Liver (tissue), 9 donors: ENCODE results near the gene TRPV4. TPM values are rescaled to one million over a fixed set of nuclear protein-coding genes. Genes with fewer than 3 reads are reported as not detected.

Experiments used
- DNase-seq: peaks from one replicate; pipeline ENCODE4 v3.0.0-alpha.2; 2017; ENCODE audit warnings: low spot score
- H3K27ac ChIP-seq, 2 donors: one replicate each; pipeline ENCODE4 v1.7.0; 2013; ENCODE audit warnings: inconsistent platforms in 2 of 2, low read length in 2 of 2, control low read depth in 1 of 2, low read depth in 1 of 2, mild to moderate bottlenecking in 1 of 2
- H3K27me3 ChIP-seq, 4 donors: one replicate each; pipeline versions ENCODE4 v1.6.1 to v1.7.0; 2013; ENCODE audit warnings: low read length in 3 of 4, inconsistent platforms in 1 of 4, mild to moderate bottlenecking in 1 of 4, moderate library complexity in 1 of 4; ENCODE audit not compliant: control insufficient read depth in 4 of 4, insufficient read depth in 4 of 4
- H3K36me3 ChIP-seq, 4 donors: one replicate each; pipeline versions ENCODE4 v1.6.1 to v1.7.0; 2013; ENCODE audit warnings: low read length in 3 of 4, mild to moderate bottlenecking in 3 of 4, low read depth in 1 of 4, moderate library complexity in 1 of 4; ENCODE audit not compliant: control insufficient read depth in 4 of 4, insufficient read depth in 3 of 4
- H3K4me1 ChIP-seq, 4 donors: one replicate each; pipeline versions ENCODE4 v1.6.1 to v1.7.0; 2013; ENCODE audit warnings: low read length in 3 of 4, mild to moderate bottlenecking in 3 of 4, moderate library complexity in 1 of 4; ENCODE audit not compliant: control insufficient read depth in 4 of 4, insufficient read depth in 4 of 4
- H3K4me3 ChIP-seq, 3 donors: one replicate each; pipeline versions ENCODE4 v1.6.1 to v1.7.0; 2013; ENCODE audit warnings: low read length in 3 of 3, control low read depth in 1 of 3, low read depth in 1 of 3, mild to moderate bottlenecking in 1 of 3
- H3K9ac ChIP-seq, 2 donors: one replicate each; pipeline ENCODE4 v1.7.0; 2013; ENCODE audit warnings: low read length in 2 of 2, mild to moderate bottlenecking in 2 of 2, moderate library complexity in 2 of 2, control low read depth in 1 of 2, low read depth in 1 of 2
- H3K9me3 ChIP-seq, 4 donors: one replicate each; pipeline versions ENCODE4 v1.6.1 to v1.7.0; 2013; ENCODE audit warnings: low read length in 3 of 4; ENCODE audit not compliant: control insufficient read depth in 4 of 4
- ATF3 ChIP-seq: IDR thresholded peaks from 2 replicates; pipeline ENCODE4 v1.6.1; 2016; ENCODE audit warnings: antibody characterized with exemption
- CTCF ChIP-seq: fragments of 150-350 bp; IDR thresholded peaks from 2 replicates; pipeline ENCODE4 v1.5.1; 2017; ENCODE audit warnings: improper control_type of control experiment, low read depth, low read length; ENCODE audit not compliant: missing input control
- EGR1 ChIP-seq, 2 donors: IDR thresholded peaks; 2 replicates each; pipeline ENCODE4 v1.6.1; 2016 to 2018; ENCODE audit warnings: antibody characterized with exemption in 2 of 2, low read depth in 2 of 2
- FOXA1 ChIP-seq: IDR thresholded peaks from 2 replicates; pipeline ENCODE4 v1.6.1; 2016; ENCODE audit warnings: antibody characterized with exemption
- FOXA2 ChIP-seq: IDR thresholded peaks from 2 replicates; pipeline ENCODE4 v1.6.1; 2016; ENCODE audit warnings: antibody characterized with exemption
- GABPA ChIP-seq, 2 donors: IDR thresholded peaks in 1 of 2; conservative IDR thresholded peaks in 1 of 2; 2 replicates each; pipeline ENCODE4 v1.6.1; 2016; ENCODE audit warnings: antibody characterized with exemption in 2 of 2, mild to moderate bottlenecking in 1 of 2, moderate library complexity in 1 of 2
- JUND ChIP-seq, 2 donors: IDR thresholded peaks; 2 replicates each; pipeline ENCODE4 v1.6.1; 2016; ENCODE audit warnings: antibody characterized with exemption in 2 of 2
- NR2F2 ChIP-seq: IDR thresholded peaks from 2 replicates; pipeline ENCODE4 v1.6.1; 2016; ENCODE audit warnings: antibody characterized with exemption
- RAD21 ChIP-seq, 2 donors: IDR thresholded peaks; 2 replicates each; pipeline ENCODE4 v1.6.1; 2016; ENCODE audit warnings: antibody characterized with exemption in 2 of 2, mild to moderate bottlenecking in 2 of 2
- RXRA ChIP-seq, 2 donors: IDR thresholded peaks; 2 replicates each; pipeline ENCODE4 v1.6.1; 2017 to 2018; ENCODE audit warnings: antibody characterized with exemption in 2 of 2, mild to moderate bottlenecking in 1 of 2
- SP1 ChIP-seq: IDR thresholded peaks from 2 replicates; pipeline ENCODE4 v1.6.1; 2018; ENCODE audit warnings: antibody characterized with exemption, mild to moderate bottlenecking
- TAF1 ChIP-seq: conservative IDR thresholded peaks from 2 replicates; pipeline ENCODE4 v1.6.1; 2016; ENCODE audit warnings: antibody characterized with exemption, mild to moderate bottlenecking
- YY1 ChIP-seq: IDR thresholded peaks from 2 replicates; pipeline ENCODE4 v1.6.1; 2016; ENCODE audit warnings: antibody characterized with exemption, mild to moderate bottlenecking
- ZBTB33 ChIP-seq: IDR thresholded peaks from 2 replicates; pipeline ENCODE4 v1.6.1; 2016; ENCODE audit warnings: antibody characterized with exemption
- WGBS: extraction: QIAGEN DNeasy Blood & Tissue Kit; methylation state at CpG from one replicate; pipeline ENCODE4 v1.1.7; 2013; 5-methylcytosine and 5-hydroxymethylcytosine counted together
- polyA plus RNA-seq, 2 donors: library from polyadenylated mRNA; stranded (reverse) in 1 of 2; unstranded in 1 of 2; fragments of 200-250 nt in 1 of 2; fragments of >200 nt in 1 of 2; fragmentation: Nextera tagmentation in 1 of 2; extraction: Ambion mirVana in 1 of 2; gene quantifications; one replicate each; pipeline versions ENCODE4 v1.2.1 to v1.2.3, GENCODE V29; 2013 to 2015
- total RNA-seq, 2 donors: library from RNA; depleted of rRNA; stranded (reverse); fragments of >200 nt; gene quantifications; one replicate each; pipeline ENCODE4 v1.2.3, GENCODE V29; 2014
- TF ChIP-seq, protein P1 (sequence below): IDR thresholded peaks from 2 replicates; pipeline ENCODE4 v1.6.1; 2016; ENCODE audit warnings: antibody characterized with exemption
- TF ChIP-seq, protein P2 (sequence below): IDR thresholded peaks from 2 replicates; pipeline ENCODE4 v1.6.1; 2016; ENCODE audit warnings: antibody characterized with exemption, mild to moderate bottlenecking
- donor health status: healthy.
- donor health status: healthy.
- donor health status: healthy.
- donor health status: healthy.
- donor health status: healthy.

Gene TRPV4
- total and polyA plus RNA-seq, 4 donors, result 1.3 to 9.6 (median 3.9) TPM

DNA sequence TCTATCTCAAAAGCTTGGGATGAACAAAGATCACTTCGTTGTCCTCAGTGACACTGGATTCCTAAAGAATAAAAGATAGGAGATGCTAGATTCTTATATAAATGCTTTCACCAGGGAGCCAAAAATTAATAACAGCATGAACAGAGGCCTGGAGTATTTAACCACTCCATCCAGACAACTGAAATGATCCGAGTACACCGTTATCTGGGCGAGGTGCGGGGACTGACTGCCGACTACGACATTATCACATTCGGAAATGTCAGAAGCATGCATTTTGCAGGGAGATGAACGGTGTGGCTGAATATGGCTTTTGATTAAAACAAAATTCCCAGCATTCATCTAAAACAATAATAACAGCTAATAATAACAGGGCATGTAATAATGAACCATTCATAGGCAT lies 56.6 kb downstream of the TRPV4 start:
- WGBS, result 82% methylated on average over 9 of the region's 9 CpGs
- Histone ChIP-seq H3K9me3 (no peaks in the 10 kb centered on the region), H3K4me1 (peaks cover 0 to 19% (median 16%) of the 10 kb centered on the region in 4 donors), H3K36me3 (no peaks in the 10 kb centered on the region), H3K9ac (no peak overlapping the region), H3K27ac (no peak overlapping the region), H3K4me3 (no peak overlapping the region), H3K27me3 (no peaks in the 10 kb centered on the region)
- DNase-seq, result no peak
- TF ChIP-seq ATF3 (no peak), NR2F2 (no peak), RXRA (IDR thresholded peaks at IDR 0.05) (no peak), YY1 (no peak), GABPA (IDR thresholded peaks at IDR 0.05 in 1 of 2, conservative IDR thresholded peaks at IDR 0.05 in 1 of 2) (no peak), EGR1 (IDR thresholded peaks at IDR 0.05; ENCODE audit: low read depth in 2 of 2) (no peak), FOXA1 (no peak), SP1 (no peak), TAF1 (no peak), CTCF (no peak), ZBTB33 (no peak), FOXA2 (no peak), JUND (IDR thresholded peaks at IDR 0.05) (no peak)
- TF ChIP-seq, protein P1, sequence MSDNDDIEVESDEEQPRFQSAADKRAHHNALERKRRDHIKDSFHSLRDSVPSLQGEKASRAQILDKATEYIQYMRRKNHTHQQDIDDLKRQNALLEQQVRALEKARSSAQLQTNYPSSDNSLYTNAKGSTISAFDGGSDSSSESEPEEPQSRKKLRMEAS, result no peak
- TF ChIP-seq, protein P2, sequence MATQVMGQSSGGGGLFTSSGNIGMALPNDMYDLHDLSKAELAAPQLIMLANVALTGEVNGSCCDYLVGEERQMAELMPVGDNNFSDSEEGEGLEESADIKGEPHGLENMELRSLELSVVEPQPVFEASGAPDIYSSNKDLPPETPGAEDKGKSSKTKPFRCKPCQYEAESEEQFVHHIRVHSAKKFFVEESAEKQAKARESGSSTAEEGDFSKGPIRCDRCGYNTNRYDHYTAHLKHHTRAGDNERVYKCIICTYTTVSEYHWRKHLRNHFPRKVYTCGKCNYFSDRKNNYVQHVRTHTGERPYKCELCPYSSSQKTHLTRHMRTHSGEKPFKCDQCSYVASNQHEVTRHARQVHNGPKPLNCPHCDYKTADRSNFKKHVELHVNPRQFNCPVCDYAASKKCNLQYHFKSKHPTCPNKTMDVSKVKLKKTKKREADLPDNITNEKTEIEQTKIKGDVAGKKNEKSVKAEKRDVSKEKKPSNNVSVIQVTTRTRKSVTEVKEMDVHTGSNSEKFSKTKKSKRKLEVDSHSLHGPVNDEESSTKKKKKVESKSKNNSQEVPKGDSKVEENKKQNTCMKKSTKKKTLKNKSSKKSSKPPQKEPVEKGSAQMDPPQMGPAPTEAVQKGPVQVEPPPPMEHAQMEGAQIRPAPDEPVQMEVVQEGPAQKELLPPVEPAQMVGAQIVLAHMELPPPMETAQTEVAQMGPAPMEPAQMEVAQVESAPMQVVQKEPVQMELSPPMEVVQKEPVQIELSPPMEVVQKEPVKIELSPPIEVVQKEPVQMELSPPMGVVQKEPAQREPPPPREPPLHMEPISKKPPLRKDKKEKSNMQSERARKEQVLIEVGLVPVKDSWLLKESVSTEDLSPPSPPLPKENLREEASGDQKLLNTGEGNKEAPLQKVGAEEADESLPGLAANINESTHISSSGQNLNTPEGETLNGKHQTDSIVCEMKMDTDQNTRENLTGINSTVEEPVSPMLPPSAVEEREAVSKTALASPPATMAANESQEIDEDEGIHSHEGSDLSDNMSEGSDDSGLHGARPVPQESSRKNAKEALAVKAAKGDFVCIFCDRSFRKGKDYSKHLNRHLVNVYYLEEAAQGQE, result no peak

GRCh38 chr12:109775172-109775881 lies 57.9 kb downstream of the TRPV4 start:
- TF ChIP-seq CTCF (peak; percentile 89), RAD21 (IDR thresholded peaks at IDR 0.05) (peak; percentile 95 to 98), TAF1 (no peak)
- WGBS, result 23% methylated on average over 10 of the region's 10 CpGs
- Histone ChIP-seq H3K4me3 (no peak overlapping the region), H3K27me3 (no peaks in the 10 kb centered on the region), H3K4me1 (peaks cover 0 to 19% (median 16%) of the 10 kb centered on the region in 4 donors), H3K27ac (no peak overlapping the region), H3K9ac (no peak overlapping the region), H3K9me3 (no peaks in the 10 kb centered on the region), H3K36me3 (no peaks in the 10 kb centered on the region)
- peak; percentile 84 for DNase-seq
